NCI-H2227 (cell line): Measurements from ENCODE around the gene GPRC5D.

Source experiments
- DNase-seq: peaks from one replicate; lab custom pipeline; 2025; ENCODE audit not compliant: unreplicated experiment; lab: John Stamatoyannopoulos, UW

GPRC5D gene

DNA sequence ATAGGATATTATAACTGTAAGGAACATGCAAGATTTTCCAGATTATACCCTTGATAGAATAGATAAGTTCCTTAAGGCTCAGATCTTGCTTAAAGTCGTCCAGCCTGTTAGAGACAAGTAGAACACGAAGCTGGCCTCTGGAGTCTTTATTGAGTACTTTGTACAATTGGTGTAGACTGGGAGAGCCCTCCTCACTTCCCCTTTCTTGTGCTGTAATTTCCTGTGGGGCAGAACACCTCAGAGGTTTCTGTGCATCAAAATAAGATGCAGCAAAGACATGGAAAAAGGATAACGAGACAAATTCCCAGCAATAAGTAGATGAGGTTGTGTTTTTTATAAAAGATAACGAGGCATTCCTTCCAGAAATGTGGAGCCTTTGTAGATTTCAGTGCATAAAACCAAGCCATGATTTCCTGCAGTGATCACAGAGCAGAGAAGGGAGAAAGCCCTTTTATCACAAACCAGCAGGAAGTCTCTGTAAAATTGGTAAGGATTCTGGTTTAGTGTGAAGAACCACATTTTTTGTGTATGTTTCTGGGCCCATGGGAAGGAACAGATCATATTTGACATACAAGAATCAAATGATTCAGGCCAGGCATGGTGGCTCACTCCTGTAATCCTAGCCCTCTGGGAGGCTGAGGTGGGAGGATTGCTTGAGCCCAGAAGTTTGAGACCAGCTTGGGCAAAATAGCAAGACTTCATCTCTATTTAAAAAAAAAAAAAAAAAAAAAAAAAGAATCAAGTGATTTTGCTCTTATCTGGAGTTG lies 42.6 kb downstream of the GPRC5D start:
- no peak for DNase-seq

DNA sequence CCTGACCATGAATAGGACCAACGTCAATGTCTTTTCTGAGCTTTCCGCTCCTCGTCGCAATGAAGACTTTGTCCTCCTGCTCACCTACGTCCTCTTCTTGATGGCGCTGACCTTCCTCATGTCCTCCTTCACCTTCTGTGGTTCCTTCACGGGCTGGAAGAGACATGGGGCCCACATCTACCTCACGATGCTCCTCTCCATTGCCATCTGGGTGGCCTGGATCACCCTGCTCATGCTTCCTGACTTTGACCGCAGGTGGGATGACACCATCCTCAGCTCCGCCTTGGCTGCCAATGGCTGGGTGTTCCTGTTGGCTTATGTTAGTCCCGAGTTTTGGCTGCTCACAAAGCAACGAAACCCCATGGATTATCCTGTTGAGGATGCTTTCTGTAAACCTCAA lies 43.3 kb downstream of the GPRC5D start:
- no peak for DNase-seq

- no peak for DNase-seq
Measured at GRCh38 chr12:12908252-12908651, 43.7 kb downstream of the GPRC5D start.

- no peak for DNase-seq
Measured at GRCh38 chr12:12907552-12907951, 44.4 kb downstream of the GPRC5D start.

DNA sequence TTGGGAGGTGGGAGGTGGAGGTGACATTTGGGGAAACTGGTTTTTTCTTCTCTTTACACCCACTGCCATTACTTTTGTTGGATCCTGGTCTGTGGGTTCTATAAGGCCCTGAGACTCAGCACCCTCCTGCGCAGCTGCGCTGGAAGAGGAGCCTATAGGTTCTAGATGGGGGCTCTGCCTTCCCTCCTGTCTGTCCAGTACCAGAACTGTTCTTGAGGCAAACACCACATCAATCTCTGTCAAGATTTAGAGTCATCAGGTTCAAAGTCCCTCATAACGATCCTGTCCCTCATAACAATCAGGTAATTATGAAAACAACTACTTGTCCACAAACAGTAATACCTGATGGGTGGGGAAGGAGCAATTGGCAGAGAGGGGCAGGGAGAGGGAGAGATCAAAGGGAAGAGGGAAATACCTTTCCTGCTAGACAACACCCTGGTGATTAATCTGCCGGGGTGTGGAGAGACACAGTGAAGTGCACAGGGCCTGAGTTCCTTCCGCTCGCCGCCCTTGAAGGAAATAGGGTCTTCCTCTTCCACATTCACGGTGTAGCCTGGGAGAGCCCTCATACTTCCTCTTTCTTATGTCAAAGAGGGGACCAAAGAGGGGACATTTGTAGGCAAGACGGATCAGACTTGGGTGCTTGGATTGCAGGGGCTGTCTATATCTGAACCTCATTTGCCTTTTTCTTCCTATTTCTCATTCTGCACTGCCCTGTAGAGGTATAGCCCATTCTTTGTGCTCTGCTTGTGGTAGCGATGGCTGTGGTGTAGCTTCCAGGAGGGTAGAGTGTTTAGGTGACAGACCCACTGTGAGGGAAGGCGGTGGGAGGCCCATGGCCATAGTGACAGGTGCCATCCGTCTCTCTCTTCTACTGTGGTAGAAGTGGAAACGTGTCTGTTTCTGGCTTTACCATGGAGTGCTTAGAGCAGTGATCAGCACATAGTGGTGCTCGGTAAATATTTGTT lies 48.0 kb downstream of the GPRC5D start:
- no peak for DNase-seq

DNA sequence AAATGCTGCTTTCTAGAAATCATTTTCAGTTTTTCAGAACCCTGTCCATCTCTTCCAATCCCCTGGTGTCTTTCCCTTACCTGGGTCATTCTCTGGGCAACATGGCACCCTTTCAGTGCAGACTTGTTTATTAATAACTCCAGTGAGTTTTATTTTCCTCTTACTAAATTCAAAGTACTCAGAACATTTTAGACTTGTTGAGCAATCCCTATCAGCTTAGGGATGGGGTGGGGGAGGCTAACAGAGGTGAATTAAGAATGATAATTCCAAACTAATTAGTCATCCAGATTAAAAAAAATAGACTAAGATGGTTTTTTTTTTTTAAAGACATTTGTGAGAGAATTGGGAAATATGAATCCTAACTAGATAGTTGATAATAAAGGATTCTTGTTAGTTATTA lies 49.9 kb downstream of the GPRC5D start:
- no peak for DNase-seq

- DNase-seq, result no peak
Measured at GRCh38 chr12:12901158-12901791, 50.7 kb downstream of the GPRC5D start.

GRCh38 chr12:12900786-12901157 lies 51.2 kb downstream of the GPRC5D start:
- DNase-seq, result no peak

GRCh38 chr12:12899530-12900380 lies 52.2 kb downstream of the GPRC5D start:
- DNase-seq, result no peak

DNA sequence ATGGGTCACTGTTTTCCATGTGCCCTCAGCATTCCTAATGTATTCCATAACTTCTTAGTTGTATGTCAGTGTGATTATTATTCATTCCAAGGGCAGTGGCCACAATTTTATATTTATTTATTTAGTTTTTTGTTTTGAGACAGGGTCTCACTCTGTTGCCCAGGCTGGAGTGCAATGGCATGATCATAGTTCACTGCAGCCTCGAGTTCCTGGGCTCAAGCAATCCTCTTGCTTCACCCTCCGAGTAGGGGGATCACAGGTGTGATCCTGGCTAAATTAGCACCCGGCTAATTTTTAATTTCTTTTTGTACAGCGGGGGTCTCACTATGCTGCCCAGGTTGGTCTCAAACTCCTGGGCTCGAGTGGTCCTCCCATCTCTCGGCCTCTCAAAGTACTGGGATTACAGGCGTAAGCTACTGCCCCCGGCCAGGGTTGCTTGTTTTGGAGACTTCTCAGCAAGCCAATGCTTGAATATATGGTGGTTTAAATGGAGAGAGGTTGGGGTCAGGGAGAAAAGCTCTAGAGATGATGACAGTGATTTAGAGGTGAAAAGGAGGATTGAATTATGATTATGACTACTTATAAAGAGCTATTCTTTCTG lies 53.0 kb downstream of the GPRC5D start:
- no peak for DNase-seq

- no peak for DNase-seq
Measured at GRCh38 chr12:12898136-12898717, 53.7 kb downstream of the GPRC5D start.

DNA sequence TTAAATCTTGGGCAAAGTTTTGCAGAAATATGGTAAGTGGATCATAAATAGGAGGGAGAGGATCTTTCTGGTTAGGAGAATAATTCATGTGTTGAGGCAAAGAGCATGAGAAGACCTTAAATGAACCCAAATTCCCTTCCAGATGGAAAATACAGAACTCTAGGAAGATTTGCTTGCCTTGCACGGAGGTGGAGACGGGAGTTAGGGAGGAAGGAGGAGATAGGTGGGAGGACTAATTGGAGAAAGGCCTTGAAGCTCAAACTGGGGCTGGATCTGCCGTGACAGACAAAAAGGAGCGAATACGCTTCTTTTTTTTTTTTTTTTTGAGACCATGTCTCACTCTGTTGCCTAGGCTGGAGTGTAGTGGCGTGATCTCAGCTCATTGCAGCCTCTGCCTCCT lies 54.7 kb downstream of the GPRC5D start:
- DNase-seq, result no peak

GRCh38 chr12:12896260-12896659 lies 55.7 kb downstream of the GPRC5D start:
- DNase-seq, result no peak

GRCh38 chr12:12893438-12893837 lies 58.5 kb downstream of the GPRC5D start:
- no peak for DNase-seq

GRCh38 chr12:12892681-12893141 lies 59.3 kb downstream of the GPRC5D start:
- no peak for DNase-seq

DNA sequence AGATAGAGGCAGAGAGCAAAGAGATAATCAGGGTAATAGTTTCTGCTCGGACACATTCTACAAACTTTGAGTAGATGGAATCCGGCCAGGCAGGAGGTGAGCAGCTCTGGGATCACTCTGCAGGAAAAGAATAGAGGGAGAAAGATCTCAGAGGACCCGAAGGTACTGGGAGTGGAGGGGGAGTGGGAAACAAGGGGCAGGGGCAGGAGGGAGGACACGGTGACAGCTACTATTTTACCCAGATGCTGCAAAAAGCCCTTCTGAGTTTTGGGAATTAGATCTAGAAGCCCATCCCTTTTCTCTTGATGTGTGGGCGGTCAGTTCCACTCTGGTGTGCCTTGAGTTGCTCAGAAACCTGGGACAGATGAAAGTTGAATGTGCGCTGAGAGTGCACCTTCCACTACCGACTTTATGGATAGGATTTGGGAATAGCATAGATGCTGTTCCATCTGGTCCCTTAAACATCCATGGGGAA lies 60.1 kb downstream of the GPRC5D start:
- no peak for DNase-seq

DNA sequence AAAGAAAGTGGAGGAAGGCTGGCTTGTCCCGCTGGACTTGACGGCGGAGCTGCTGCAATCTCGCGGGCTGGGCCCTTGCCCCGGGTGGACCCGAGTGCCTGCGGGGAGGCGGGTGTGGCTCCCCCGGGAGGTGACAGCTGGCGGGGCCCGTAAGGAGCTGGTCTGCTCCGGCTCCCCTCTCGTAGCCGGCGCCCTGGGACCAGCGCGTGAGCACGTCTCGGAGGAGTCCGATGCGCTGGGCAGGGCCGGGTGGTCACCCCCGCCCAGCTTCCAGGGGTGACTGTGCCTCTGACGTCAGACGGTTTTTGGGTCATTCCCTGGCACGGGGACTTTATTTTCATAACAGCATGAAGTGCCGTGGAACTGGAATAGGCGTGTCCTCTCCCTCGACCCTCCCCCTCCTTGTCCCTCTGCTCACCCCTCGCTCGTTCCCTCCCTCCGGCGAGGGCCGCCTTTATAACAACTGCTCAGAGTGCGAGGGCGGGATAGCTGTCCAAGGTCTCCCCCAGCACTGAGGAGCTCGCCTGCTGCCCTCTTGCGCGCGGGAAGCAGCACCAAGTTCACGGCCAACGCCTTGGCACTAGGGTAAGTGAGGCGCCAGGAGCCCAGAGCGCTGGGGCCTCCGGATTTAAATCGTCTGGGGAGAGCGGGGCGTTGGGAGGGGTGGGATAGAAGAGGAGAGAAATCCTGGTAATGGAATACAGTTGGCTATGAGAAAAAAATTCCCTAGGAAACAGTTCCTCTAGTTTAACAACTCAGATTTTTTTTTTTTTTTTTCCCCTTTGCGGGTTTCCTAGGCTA lies 60.7 kb downstream of the GPRC5D start, which contains the start of gene GPRC5A:
Gene GPRC5A, plus strand, starts transcription at position 483 of the 801 bp plus-strand sequence. CDS start 16,688 bp downstream, outside the sequence.
- peak; percentile 29 for DNase-seq
